Natural killer cell treated with Interleukin-12 subunit alpha and Interleukin-12 subunit beta and Interleukin-15 and Interleukin-18, amount 100 ng/mL, for 72 hours (primary cell): Measurements from ENCODE around the gene LRRC57. TPM values are rescaled to one million over a fixed set of nuclear protein-coding genes. Genes with fewer than 3 reads are reported as not detected.
A peak's percentile ranks its signal among the peaks of the same experiment; 100 is the strongest.

Source experiments
- ATAC-seq, 2 donors: fragments of 150-1000 bp; cut with Tn5 transposase in 1 of 2; sonication (Bioruptor Pico), chemical (Tn5 transposase) in 1 of 2; 2 replicates each; pipeline ENCODE4 v1.10.0; 2021
- DNase-seq: peaks from one replicate; pipeline ENCODE4 v3.0.0; 2022; ENCODE audit warnings: low spot score
- H3K27ac Mint-ChIP-seq, 2 donors: 1 replicate in 1 of 2; 2 replicates in 1 of 2; pipeline ENCODE4 v1.8.0; 2022; ENCODE audit warnings: mixed read lengths in 2 of 2, mild to moderate bottlenecking in 1 of 2, moderate library complexity in 1 of 2
- H3K27me3 Mint-ChIP-seq, 2 donors: 1 replicate in 1 of 2; 2 replicates in 1 of 2; pipeline ENCODE4 v1.8.0; 2022; ENCODE audit warnings: mixed read lengths in 2 of 2
- H3K36me3 Mint-ChIP-seq: one replicate; pipeline ENCODE4 v1.8.0; 2022; ENCODE audit warnings: mixed read lengths
- H3K4me1 Mint-ChIP-seq, 2 donors: 1 replicate in 1 of 2; 2 replicates in 1 of 2; pipeline ENCODE4 v1.8.0; 2022; ENCODE audit warnings: low read depth in 2 of 2, mixed read lengths in 2 of 2, mild to moderate bottlenecking in 1 of 2
- H3K4me3 Mint-ChIP-seq: one replicate; pipeline ENCODE4 v1.8.0; 2022; ENCODE audit warnings: mixed read lengths
- H3K9me3 Mint-ChIP-seq: 2 replicates; pipeline ENCODE4 v1.8.0; 2022; ENCODE audit warnings: mixed read lengths
- total RNA-seq, 2 donors: library from RNA; stranded (reverse); gene quantifications; one replicate each; pipeline ENCODE4 v1.2.3, GENCODE V29; 2022

The LRRC57 gene
- 10 to 100 TPM; 25.4 to 41.3 TPM for total RNA-seq

GRCh38 chr15:42548249-42549031 is at the start of gene LRRC57, which contains the start of gene HAUS2:
Gene LRRC57 (minus strand): TSS chr15:42548793. CDS start chr15:42548434, 359 bp downstream.
Gene HAUS2 (plus strand): TSS chr15:42548838. CDS start chr15:42548873, 35 bp downstream.
- DNase-seq: peak; percentile 90
- no peaks in the 10 kb centered on the region for H3K27me3 Mint-ChIP-seq
- H3K4me1 Mint-ChIP-seq: peaks cover 31 to 38% of the 10 kb centered on the region in 2 donors
- peak within 1 kb of the TSS; percentile 95 to 99 for H3K27ac Mint-ChIP-seq
- ATAC-seq: peak; percentile 95 to 96
- no peaks in the 10 kb centered on the region for H3K9me3 Mint-ChIP-seq
- H3K36me3 Mint-ChIP-seq: peaks cover 7% of the 10 kb centered on the region
- H3K4me3 Mint-ChIP-seq: peak within 1 kb of the TSS; percentile 96

DNA sequence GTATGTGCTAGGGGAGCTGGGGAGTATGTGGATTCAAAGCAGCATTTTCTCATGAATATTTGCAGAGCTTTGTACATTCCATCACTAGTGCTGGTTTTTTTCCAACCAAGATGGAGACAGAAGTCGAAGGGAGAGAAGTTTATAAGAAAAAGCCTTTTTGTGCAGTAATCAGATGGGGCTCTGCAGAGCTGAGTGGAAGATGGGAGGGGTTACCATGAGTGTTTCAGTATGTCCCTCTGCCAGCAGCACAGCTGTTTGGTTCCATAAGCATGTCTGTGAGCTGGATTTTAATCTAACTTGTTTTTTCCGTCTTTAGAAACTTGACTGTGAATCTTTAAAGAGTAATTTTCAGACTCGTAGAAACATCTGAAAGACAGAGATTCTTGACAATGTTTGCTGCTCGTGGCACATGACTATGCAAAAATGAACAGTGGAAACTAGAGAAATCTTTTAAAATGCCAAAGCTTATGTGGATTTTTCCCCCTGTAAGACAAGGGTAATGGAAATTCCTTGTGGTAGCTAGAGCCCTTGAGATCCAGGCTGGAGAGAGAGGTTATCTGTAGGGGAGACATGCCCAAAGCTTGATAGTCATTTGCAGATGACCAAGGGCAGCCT is 47.1 kb upstream of the LRRC57 start:
- Mint-ChIP-seq H3K27me3 (no peaks in the 10 kb centered on the region), H3K4me1 (peaks cover 0 to 2% of the 10 kb centered on the region in 2 donors), H3K27ac (no peak overlapping the region), H3K36me3 (no peaks in the 10 kb centered on the region), H3K4me3 (no peak overlapping the region), H3K9me3 (no peaks in the 10 kb centered on the region)
- no peak for DNase-seq
- ATAC-seq: no peak

GRCh38 chr15:42594095-42594494 is 45.5 kb upstream of the LRRC57 start:
- H3K27me3 Mint-ChIP-seq: no peaks in the 10 kb centered on the region
- H3K4me1 Mint-ChIP-seq: no peaks in the 10 kb centered on the region
- ATAC-seq: no peak
- DNase-seq: no peak
- no peaks in the 10 kb centered on the region for H3K9me3 Mint-ChIP-seq
- no peak overlapping the region for H3K4me3 Mint-ChIP-seq
- no peak overlapping the region for H3K27ac Mint-ChIP-seq
- no peaks in the 10 kb centered on the region for H3K36me3 Mint-ChIP-seq

DNA sequence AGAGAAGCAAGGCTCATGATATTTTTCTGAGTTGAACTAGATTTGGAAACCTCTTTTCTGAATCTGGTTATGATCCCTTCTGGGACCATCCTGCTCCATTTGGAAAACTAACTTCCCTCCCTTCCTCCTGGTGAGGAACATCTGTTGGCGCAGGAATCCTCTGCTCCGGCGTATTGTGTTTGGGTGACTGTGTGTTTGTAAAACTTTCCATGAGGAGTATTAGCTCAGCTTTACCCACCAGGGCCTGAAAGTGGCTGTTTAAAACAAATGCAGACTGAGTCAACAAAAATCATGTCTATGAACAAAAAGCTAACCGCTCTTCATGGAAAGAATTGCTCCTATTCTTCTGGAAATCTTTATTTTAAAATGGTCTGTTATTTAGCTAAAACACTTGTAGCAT is 44.5 kb upstream of the LRRC57 start:
- DNase-seq (no peak), ATAC-seq (no peak)
- Mint-ChIP-seq H3K36me3 (peaks cover 4% of the 10 kb centered on the region), H3K4me1 (no peaks in the 10 kb centered on the region), H3K27me3 (no peaks in the 10 kb centered on the region), H3K4me3 (no peak overlapping the region), H3K9me3 (no peaks in the 10 kb centered on the region), H3K27ac (no peak overlapping the region)

DNA sequence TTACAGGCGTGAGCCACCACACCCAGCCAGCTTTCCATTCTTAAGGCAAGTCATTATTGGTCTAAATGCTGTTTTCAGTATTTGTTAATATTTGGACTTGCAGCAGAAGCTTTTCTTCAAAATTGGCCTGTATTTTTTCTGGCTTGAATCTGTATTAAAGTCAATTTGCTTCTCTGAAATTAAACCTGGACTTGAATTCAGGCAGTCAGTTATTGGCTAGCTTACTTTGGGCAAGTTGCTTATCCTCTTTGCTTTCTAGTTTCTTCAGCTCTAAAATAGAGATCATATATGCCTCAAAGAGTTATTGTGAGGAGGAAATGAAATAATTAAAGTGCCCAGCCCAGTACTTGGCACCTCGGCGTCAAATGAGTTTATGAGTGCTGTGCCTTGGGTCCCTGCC is 44.1 kb upstream of the LRRC57 start:
- no peak overlapping the region for H3K27ac Mint-ChIP-seq
- ATAC-seq (no peak), DNase-seq (no peak)
- peaks cover 4% of the 10 kb centered on the region for H3K36me3 Mint-ChIP-seq
- no peak overlapping the region for H3K4me3 Mint-ChIP-seq
- no peaks in the 10 kb centered on the region for H3K27me3 Mint-ChIP-seq
- no peaks in the 10 kb centered on the region for H3K9me3 Mint-ChIP-seq
- no peaks in the 10 kb centered on the region for H3K4me1 Mint-ChIP-seq

GRCh38 chr15:42591238-42591934 is 42.8 kb upstream of the LRRC57 start:
- peaks cover 4% of the 10 kb centered on the region for H3K36me3 Mint-ChIP-seq
- no peak for ATAC-seq
- H3K9me3 Mint-ChIP-seq: no peaks in the 10 kb centered on the region

GRCh38 chr15:42590619-42591237 is 42.1 kb upstream of the LRRC57 start:
- Mint-ChIP-seq H3K4me3 (no peak overlapping the region), H3K36me3 (peaks cover 4% of the 10 kb centered on the region), H3K4me1 (no peaks in the 10 kb centered on the region), H3K27me3 (no peaks in the 10 kb centered on the region), H3K27ac (peak overlapping the region in 1 of 2 donors; percentile 13), H3K9me3 (no peaks in the 10 kb centered on the region)
- ATAC-seq: no peak
- DNase-seq: no peak

More at GRCh38 chr15:42591238-42591934, 42.8 kb upstream of the LRRC57 start:
- no peak overlapping the region for H3K4me3 Mint-ChIP-seq
- no peak overlapping the region for H3K27ac Mint-ChIP-seq
- H3K27me3 Mint-ChIP-seq: no peaks in the 10 kb centered on the region
- DNase-seq: no peak
- no peaks in the 10 kb centered on the region for H3K4me1 Mint-ChIP-seq

- DNase-seq: no peak
- no peak for ATAC-seq
- Mint-ChIP-seq H3K27me3 (no peaks in the 10 kb centered on the region), H3K36me3 (peaks cover 4% of the 10 kb centered on the region), H3K4me1 (peaks cover 21 to 28% of the 10 kb centered on the region in 2 donors), H3K27ac (no peak overlapping the region), H3K9me3 (no peaks in the 10 kb centered on the region), H3K4me3 (no peak overlapping the region)
These were observed 35.6 kb upstream of the LRRC57 start for GRCh38 chr15:42584031-42584765.

GRCh38 chr15:42582569-42583375 is 34.2 kb upstream of the LRRC57 start:
- H3K4me3 Mint-ChIP-seq: no peak overlapping the region
- DNase-seq: no peak
- peaks cover 25 to 35% of the 10 kb centered on the region in 2 donors for H3K4me1 Mint-ChIP-seq
- ATAC-seq: no peak
- H3K27ac Mint-ChIP-seq: no peak overlapping the region
- H3K9me3 Mint-ChIP-seq: no peaks in the 10 kb centered on the region
- no peaks in the 10 kb centered on the region for H3K36me3 Mint-ChIP-seq
- no peaks in the 10 kb centered on the region for H3K27me3 Mint-ChIP-seq

- Mint-ChIP-seq H3K36me3 (no peaks in the 10 kb centered on the region), H3K27me3 (no peaks in the 10 kb centered on the region), H3K9me3 (no peaks in the 10 kb centered on the region), H3K4me1 (peaks cover 34 to 41% of the 10 kb centered on the region in 2 donors), H3K27ac (peak overlapping the region; percentile 70 to 77), H3K4me3 (peak overlapping the region; percentile 91)
- DNase-seq (peak; percentile 85), ATAC-seq (peak; percentile 95 to 99)
These were observed 32.7 kb upstream of the LRRC57 start for GRCh38 chr15:42581272-42581730.

DNA sequence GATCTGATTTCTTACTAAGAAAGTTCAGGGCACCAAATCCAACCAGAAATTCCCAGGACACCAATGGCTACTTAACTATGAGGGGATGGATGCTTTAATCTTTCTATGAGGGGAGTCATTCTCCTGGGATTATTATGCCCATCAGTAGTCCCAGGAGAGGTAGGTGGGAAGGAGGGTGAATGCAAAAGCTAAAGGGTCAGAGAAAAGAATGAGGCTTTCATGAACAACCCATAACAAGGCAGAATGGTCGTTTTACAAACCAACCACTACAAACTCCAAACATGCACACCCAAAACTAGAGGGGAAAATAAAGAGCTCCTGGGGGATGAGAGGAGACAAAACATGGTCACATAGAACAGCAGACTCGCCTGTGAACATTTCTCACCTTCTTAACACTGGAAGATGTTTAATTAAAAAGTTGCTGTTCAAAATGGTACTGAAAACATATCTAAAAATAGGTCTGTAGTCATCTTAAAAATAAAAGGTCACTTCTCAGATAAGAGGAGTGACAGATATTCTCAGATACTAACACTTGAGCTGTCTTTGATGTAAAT is 30.5 kb upstream of the LRRC57 start:
- H3K4me3 Mint-ChIP-seq: peak overlapping the region; percentile 2
- H3K36me3 Mint-ChIP-seq: no peaks in the 10 kb centered on the region
- H3K27me3 Mint-ChIP-seq: no peaks in the 10 kb centered on the region
- ATAC-seq (no peak), DNase-seq (no peak)
- H3K4me1 Mint-ChIP-seq: peaks cover 41 to 49% of the 10 kb centered on the region in 2 donors
- H3K27ac Mint-ChIP-seq: no peak overlapping the region
- no peaks in the 10 kb centered on the region for H3K9me3 Mint-ChIP-seq

DNA sequence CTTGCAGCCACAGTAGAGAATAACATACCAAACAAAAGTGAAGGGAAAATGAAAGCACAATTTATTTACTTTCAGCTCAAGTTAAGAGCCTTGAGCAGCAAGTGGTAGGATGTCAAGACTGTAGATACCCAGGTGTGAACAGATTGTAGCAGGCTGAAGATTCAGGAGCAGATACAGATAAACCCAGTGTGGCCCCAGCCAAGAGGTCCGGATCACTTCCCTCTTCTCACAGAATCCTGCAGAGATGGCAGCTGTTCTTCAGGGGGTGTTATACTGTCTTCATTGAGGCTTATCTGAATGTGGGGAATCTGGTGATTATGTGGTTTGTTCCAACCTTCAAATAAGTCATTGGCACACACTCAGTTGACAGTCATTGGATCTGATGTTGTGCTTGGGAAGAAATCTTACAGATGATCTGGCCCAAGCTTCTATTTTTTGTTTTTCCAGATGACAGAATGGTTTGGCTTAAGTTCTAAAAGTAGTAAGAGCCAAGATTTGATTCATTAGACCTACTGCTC is 29.0 kb upstream of the LRRC57 start:
- peaks cover 41 to 49% of the 10 kb centered on the region in 2 donors for H3K4me1 Mint-ChIP-seq
- DNase-seq (no peak), ATAC-seq (no peak)
- H3K9me3 Mint-ChIP-seq: no peaks in the 10 kb centered on the region
- no peak overlapping the region for H3K4me3 Mint-ChIP-seq
- no peaks in the 10 kb centered on the region for H3K27me3 Mint-ChIP-seq
- H3K36me3 Mint-ChIP-seq: no peaks in the 10 kb centered on the region
- no peak overlapping the region for H3K27ac Mint-ChIP-seq
